HG03442 (cell line): ENCODE data around the gene ATG4A.

ENCODE experiments used
- ATAC-seq: cut with Tn5 transposase; IDR thresholded peaks from one replicate; pipeline ENCODE4 v1.9.1; 2021; ENCODE audit warnings: mild to moderate bottlenecking, moderate library complexity; ENCODE audit not compliant: unreplicated experiment

The ATG4A gene

DNA sequence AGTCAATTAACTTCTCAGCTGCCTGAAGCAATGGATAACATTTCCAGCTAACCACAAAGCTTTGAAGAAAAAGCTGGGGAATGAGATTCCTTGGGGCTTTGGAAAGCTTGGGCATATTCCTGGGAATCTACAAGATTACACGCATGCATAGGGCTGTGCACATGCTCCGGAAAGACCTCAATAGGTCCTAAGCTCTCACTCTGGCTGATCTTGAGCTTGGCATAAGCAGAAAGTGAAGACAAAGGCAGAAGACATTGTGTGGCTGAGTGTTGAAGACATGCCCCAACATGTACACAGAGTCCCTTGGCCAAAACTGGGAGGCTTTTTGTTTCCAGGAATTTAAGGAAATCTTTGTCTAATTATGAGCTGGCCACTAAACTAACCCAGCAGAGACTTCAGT, 31.2 kb downstream of the ATG4A start:
- no peak for ATAC-seq

DNA sequence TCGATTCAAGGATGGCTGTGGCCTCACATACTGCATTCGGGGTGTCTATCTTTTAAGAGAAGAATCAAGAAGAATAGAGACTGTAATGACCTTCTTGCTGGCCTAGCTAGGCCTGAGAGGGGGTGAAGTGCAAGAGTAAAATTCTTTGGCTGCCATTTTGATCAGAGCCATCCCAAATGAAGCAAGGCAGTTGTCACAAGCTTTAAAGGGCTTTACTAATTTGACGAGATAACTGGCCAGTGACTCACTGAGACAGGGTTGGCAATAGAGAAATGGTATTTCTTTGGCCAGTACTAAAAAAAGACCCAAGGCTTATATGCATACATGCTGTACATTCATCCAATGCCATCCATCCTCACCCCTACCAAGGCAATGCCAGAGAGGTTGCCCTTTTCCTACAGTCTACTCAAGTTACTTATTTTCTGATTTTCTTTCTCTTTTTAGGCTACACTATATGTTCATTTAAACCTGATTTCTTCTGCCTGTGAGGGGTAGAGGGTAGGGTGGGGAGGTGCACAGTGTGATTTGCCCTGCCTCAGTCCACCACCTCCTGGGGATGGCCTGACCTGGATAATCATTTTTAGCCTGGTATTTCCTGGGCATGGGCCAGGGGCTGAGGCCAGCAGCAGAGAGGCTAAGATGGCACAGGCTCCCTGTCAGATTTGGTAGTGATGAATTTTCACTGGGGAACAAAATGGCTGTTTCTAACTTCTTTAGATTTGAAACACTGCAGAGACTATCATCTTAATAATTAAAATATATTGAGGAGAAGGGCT, 32.2 kb downstream of the ATG4A start:
- no peak for ATAC-seq

DNA sequence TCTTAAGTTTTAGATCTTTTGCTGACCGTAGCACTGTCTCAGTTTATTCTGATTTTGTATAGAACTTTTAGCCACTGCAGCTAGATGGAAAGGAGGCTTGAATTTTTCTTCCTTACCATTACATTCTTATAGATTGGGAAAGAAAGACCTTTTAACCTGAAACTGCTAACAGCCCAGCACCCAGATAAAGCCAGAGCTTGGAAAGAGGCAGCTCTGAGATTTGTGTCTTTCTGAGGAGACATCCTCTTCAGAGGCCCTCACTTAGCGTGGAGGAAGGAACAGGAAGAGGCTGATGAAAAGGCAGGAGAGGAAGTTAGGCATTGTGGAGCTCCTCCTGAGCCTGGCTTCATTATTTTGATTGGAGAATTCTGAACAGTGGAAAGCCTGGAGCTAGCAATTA, 35.1 kb downstream of the ATG4A start:
- no peak for ATAC-seq

DNA sequence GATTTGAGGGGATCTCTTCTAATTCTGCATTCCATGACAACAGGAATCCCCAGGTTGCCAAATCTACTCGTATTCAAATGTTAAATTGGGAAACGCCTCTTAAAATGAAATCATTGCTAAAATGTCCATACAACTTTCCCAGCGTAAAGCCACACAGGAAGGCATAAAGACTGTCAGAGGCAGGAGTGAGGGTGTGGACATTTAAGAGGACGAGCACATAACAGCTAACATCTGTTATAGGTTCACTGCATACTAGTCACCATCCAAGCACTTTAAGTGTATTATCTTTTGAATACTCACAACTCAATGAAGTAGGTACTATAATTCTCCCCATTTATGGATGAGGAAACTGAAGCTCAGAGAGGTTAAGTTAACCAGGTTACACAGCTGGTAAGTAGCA, 35.6 kb downstream of the ATG4A start:
- no peak for ATAC-seq

DNA sequence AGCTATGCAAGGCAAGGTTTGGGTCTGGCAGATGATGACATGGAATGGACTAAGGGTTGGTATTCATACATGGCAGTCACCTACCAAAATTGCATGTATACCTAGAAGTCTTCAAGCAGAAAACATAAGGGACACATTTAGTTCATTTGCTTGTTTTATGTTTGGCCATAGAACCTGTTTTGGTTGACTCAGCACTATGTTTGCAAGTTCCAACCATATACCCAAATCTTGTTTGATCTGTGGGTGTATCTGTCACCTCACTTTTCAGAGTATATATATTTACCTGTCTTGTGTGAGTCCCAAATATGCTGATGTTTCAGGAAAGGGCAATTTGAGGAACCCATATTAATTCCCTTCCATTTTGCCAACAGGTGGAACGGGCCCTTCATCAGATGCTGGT, 39.3 kb downstream of the ATG4A start:
- ATAC-seq: no peak

DNA sequence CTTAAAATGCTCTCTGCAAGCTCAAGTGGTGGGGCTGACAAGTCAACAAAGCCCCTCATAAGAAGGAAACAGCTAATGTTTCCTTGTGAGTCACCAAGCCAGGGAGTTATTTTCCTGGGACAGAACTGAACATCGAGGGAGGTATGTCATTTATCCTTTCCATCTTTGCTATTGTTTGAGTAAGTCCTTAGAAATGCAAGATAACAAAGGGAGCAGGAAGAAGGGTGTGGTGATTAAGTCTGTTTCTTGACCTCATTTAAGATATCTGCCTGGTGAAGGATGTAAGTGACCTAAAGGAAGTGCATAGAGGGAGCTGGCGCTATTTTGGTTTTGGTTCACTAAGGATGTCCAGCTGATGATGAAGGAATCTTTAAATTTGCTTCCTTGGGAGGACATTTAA, 39.9 kb downstream of the ATG4A start:
- ATAC-seq: no peak

DNA sequence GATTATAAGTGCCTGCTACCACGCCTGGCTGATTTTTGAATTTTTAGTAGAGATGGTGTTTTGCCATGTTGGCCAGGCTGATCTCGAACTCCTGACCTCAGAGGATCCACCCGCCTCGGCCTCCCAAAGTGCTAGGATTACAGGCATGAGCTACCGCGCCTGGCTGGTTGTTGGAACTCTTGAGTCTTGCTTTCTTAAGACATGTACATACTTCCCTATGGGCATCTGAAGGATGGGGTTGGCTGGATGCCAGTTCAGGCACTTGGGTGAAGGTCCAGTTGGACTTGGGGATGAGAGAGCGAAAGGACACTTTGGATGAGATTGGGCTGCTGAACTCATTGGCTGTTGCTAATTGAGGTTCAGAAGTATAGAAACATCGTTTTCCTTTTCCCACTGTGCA, 40.5 kb downstream of the ATG4A start:
- ATAC-seq: no peak

DNA sequence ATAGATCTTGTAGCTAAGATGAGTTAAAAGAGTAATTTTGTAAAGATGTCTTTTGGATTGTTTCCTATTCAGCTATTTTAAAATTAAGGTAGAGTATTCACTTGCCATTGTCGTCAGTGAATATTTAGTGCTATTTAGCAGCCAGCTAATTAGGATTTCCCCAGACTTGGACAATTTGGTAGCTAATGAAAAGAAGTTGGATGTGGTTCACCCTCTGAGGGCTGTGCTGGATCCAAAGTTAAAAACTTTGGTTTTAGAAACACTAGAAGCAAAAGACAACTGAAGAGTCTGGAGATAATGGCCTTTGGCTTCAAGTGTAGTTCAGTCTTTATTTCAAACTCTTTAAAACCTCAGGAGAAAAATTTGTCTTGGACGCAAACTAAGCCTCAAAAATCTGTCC, 41.3 kb downstream of the ATG4A start:
- no peak for ATAC-seq

DNA sequence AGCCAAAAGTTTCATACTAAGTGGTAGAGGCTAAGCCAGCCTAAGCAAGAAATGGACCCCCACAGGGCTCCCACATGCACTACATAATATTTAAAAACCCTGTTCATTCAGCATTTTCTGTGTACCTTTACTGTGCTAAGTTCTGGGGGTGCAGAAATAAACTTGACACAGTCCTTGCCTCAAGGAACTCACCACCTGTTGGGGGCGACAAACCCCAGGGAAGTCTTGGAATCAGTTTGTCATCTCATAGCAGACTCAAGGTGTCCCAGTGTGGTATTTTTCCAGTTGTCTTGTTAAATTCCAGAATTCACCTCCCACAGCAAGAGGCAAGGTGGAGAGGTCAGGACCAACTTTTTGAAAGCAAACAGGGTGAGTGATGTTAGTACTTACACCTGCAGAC, 43.1 kb downstream of the ATG4A start:
- ATAC-seq: no peak

DNA sequence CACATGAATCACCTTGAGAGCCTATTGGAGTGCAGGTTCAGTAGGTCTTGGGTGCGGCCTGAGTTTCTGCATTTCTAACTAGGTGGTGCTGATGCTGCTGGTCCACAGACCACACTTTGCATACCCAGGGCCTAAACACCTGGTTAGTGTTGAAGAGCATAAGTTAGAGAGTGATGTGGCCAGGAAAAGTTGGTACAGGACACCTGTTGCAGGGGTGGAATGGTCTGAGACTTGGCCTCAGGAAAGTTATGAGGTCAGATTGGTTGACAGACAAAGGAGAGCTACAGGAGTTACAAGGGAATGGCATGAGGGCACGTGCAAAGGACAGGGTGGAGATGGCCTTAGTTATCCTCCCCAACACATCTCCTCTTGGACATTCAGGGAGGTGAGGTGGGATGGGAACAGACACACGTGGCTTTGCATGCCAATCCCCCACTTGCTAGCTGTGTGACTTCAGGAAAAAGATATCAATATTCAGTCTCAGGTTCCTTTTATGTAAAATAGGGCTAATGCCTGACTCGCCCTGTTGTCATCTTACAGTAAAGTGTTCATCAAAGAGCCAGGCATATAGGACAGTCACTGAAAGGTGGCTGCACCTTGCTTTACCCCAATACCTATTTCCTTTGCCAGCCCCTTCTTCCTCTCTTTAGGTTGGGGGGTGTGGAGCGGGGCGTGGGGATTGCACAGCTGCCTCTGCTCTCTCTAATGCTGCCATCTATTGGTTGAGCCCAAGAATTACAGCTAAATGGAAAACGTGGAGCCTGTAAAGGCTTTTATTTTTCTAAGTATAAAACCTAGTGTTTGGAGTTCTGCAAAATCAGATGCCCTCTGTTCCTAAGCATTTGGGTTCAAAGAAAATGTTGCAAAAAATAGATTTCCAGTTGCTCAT, 47.5 kb downstream of the ATG4A start:
- no peak for ATAC-seq

DNA sequence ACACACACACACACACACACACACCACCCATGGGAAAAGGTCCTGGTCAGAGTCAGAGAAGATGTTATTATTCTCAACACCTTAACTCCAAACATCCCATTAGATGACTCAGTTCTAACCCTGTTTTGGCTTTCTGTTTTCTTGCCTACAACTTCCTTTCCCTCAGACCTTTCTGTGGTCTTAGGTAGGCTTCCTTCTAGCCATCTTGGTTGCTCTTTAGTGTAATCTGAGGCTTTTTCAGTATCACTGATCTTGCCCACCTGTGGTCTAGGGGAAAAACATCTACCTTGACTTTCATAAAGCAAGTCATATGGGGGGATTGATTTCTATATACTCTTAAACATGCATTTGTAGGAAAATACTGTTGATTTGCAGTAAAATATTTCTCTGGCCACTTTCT, 56.9 kb downstream of the ATG4A start:
- ATAC-seq: peak; percentile 95

DNA sequence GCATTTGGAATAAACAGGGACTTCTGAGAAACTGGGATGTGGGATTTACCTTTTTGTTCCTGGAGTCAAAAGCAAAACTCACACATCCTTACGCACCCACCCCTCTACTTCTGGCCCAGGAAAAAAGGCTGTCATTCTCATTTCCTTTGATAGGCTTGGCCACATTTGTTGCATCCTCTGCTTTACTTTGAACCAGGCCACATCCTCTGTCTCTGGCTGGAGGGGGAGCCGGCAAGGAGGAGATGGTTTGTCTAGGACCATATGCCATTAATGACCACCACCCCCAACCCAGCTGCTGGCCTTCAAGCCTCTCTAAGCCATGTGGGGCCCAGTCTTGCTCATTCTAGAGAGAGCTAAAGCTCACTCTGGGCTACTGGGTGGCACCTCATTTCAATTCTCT, 64.5 kb downstream of the ATG4A start:
- ATAC-seq: no peak

DNA sequence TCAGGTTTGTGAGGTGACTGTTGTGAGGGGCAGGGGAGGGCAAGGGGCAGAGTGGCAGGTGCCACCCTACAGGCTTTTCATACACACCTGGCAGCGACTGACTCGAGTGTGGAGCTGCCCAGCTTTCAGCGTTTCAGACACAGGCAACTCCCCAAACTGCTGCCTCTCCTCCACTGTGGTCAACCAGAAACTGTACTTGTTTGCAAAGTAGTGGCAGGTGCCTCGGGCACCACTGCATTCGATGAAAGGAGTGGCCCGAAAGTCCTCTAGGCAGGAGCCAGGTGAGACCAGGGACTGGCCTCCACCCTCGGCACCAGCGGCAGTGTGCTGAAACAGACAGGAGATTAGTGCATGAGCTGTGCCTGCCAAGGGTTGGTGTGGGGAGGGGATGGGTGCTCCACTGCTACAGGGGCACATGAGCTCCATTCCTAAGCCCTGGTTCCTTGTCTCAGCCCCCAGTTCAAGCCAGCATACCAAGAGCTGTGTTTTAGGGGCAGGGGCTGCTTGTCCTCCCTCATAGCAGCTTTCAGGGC, 65.4 kb downstream of the ATG4A start:
- ATAC-seq: no peak

DNA sequence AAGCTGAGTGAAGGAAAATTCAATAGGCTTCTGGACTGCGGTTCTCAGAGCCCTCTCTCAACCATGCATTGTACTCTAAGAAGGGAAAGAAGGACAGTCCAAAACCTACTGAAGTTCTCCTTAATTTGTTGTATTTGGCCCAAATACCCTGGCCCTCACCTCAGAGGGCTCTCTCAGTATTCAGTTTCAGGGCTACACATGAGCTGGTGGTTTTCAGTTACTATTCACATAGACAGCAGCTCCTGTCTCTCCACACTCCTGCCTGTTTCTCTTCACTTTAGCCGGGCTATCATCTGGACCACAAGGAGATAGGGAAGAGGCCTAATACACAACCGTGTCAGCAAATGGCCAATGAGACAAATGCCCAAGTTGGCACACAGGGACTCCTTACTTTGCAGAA, 66.0 kb downstream of the ATG4A start:
- no peak for ATAC-seq

DNA sequence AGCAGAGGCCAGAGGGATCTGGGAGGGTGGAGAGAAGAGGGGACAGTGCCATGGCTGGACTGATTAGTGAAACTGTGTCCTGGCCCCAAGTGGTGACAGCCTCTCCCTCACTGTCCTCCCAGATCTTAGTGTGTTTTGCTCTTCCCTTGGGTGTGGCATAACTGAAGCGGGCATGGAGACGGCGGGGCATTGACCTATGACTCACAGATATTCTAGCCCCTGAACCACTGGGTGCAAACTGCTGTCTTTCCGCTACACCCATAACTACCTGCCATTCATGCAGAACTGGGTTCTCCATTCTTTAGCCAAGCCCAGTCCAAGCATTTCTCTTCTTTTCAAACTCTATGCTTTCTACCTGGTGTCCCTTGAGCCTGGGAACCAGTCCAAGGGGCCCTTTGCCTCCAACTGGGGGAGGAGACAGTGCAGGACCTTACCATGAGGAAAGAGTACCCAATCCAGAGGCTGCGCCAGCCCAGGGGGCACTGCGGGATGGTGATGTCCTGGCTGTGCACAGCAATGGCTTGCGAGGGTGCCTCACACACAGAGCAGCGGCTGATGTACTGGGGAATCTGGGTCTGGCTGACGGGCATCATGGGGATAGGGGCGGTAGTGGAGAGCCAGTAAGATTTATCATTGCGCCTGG, 67.6 kb downstream of the ATG4A start:
- no peak for ATAC-seq

DNA sequence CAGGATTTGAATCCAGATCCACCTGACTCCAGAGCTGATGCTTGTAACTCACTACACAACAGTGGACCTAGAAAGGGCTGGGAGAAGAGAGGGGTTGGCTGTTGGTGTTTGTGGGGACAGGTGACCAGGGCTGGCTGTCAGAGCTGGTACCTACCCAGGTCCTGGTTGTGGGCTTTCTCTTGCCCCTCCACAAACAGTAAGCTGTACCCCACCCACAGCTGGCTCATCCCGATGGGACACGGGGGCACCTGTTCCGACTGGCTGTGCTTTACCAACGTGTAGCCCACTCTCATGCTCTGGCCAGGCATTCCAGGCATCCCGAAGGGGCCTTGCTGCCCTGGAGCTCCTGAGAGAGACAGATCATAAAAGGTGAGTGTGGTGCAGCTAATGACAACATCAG, 68.7 kb downstream of the ATG4A start:
- no peak for ATAC-seq

DNA sequence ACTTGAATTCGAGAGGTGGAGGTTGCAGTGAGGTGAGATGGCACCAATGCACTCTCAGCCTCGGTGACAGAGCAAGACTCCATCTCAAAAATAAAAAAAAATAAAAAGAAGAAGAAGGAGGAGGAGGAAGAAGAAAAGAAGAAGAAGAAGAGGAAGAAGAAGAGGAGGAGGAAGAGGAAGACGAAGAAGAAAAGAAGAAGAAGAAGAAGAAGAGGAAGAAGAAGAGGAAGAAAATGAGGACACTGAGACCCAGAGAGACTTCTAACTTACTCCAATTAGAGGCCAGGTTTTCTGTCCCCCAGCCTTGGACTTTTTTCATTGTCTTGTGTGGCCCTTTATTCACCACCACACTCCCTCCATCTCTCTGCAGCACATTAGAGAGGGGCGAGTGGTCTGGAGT, 70.7 kb downstream of the ATG4A start:
- no peak for ATAC-seq

DNA sequence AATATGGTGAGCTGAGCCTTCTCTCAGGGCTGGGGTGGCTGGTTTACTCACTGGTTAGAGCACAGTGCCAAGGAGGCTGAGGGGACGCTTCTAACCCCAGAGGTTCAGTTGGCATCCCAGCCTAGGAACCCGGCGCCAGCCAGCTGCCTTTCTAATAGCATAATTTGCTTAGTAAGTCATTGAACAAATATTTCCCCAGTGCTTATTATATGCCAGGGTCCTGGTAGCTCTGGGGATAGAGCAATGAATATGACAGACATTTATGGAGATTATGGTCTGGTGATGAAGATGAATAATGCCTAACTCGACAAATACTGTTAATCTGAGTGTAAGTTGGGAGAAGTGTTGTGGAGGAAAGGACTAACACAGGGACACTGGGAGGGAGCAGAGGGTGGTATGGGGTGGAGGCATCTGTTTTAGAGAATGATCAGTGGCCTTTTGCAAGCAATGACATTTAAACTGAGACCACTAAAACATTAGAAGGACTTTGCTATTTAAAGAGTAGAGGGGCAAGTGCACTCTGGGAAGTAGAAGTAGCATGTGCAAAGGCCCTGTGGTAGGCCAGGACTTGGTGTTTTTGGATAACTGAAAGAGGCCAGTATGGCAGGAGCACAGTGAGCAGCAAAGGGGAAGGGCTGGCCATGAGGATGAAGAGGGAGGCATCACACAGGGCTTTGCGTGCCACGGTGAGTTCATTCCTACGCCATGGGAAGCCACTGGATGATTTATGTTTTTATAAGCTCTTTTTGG, 71.9 kb downstream of the ATG4A start:
- ATAC-seq: no peak

DNA sequence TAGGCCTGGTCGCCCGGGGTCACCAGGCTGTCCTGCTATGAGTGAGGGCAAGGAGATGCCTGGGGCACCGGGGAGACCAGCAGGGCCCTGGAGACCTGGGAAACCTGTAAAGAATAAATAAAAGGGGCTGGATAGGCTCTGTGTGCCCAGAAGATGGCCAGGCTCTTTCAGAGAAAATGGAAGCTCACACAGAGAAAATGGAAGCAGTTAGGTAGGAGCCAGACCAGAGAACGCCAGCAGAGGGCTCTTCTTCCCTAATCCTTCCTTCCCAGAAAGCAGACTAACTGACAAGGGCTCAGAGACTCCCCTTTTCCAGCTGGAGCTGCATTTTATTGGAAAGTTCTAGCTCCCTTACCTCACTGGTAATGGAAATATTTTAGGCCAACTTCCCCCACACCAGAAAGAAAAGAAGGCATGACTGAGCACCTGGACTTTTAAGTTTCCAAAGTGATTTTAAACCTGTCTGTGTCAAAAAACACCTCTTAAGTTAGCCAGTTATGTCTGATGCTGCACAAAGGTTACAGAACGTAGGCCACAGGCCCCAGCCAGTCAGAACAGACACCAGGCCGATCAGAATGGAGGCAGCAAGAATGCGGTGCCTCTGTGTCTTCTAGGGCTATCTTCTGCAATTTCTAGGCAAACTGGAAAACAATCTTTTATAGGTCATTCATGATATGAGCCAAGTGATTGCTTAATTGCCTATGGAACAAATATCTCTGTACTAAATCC, 74.0 kb downstream of the ATG4A start:
- no peak for ATAC-seq

DNA sequence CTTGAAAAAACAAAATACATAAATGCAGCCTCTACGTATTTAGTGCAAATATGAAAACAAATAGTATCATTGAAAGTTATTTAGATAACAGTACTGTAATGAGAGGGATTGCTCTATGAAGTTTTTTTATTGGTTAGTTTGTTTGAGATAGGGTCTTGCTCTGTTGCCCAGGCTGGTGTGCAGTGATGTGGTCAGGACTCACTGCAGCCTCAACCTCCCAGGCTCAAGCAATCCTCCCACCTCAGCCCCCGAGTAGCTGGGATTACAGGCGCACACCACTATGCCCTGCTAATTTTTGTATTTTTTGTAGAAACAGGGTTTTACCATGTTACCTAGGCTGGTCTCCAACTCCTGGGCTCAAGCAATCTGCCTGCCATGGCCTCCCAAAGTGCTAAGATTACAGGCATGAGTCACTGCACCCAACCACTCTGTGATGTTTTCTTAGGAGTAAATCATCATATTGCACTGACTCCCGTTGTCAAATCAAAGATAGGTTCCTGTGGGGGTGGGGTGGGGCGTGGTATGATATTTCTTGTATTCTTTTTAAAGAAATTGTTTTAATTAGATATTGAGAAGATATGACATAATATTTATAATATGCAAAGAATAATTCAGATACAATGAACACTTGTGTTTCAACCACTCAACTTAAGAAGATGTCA, 75.8 kb downstream of the ATG4A start:
- no peak for ATAC-seq
